M059J (cell line): ENCODE measurements around the gene ADIPOR2. TPM values are rescaled to one million over a fixed set of nuclear protein-coding genes. Genes with fewer than 3 reads are reported as not detected.
"Not testable (repeated sequence)": the region's sequence is repeated elsewhere in the genome, so short reads cannot be mapped to it uniquely, and the experiment has no call there.

ENCODE experiments used
- DNase-seq: peaks from one replicate; pipeline ENCODE4 v3.0.0-alpha.2; 2012; ENCODE audit warnings: low read depth
- total RNA-seq: library from RNA; depleted of rRNA; stranded (reverse); fragments of >200 nt; shearing (Covaris generic); gene quantifications from 2 replicates; pipeline ENCODE4 v1.2.3, GENCODE V29; 2014

The ADIPOR2 gene
- total RNA-seq, 1 experiment from 2014 or later: 42.0 TPM

- no peak for DNase-seq
These were observed 27.3 kb upstream of the ADIPOR2 start for GRCh38 chr12:1663440-1664132.

GRCh38 chr12:1665366-1665765 is 25.5 kb upstream of the ADIPOR2 start:
- no peak for DNase-seq

GRCh38 chr12:1666215-1666614 is 24.7 kb upstream of the ADIPOR2 start:
- DNase-seq: no peak

- DNase-seq: no peak
These were observed 24.1 kb upstream of the ADIPOR2 start for GRCh38 chr12:1666685-1667162.

GRCh38 chr12:1668833-1669543 is 21.9 kb upstream of the ADIPOR2 start:
- DNase-seq: no peak

- DNase-seq: no peak
These were observed 20.3 kb upstream of the ADIPOR2 start for GRCh38 chr12:1670358-1671268.

- no peak for DNase-seq
These were observed 14.8 kb upstream of the ADIPOR2 start for GRCh38 chr12:1676043-1676442.

- DNase-seq: peak; percentile 18
These were observed 9.9 kb upstream of the ADIPOR2 start for GRCh38 chr12:1680804-1681492.

GRCh38 chr12:1681493-1681807 is 9.4 kb upstream of the ADIPOR2 start:
- DNase-seq: no peak

- peak; percentile 50 for DNase-seq
These were observed 2.7 kb upstream of the ADIPOR2 start for GRCh38 chr12:1688086-1688710.

GRCh38 chr12:1691123-1692007 is 495 bp downstream of the ADIPOR2 start:
- DNase-seq: peak; percentile 43

- DNase-seq: no peak
These were observed 1.4 kb downstream of the ADIPOR2 start for GRCh38 chr12:1692226-1692625.

GRCh38 chr12:1692895-1693610 is 2.2 kb downstream of the ADIPOR2 start:
- no peak for DNase-seq

- not testable (repeated sequence) for DNase-seq
These were observed 4.2 kb downstream of the ADIPOR2 start for GRCh38 chr12:1695097-1695496.

GRCh38 chr12:1695886-1696670 is 5.2 kb downstream of the ADIPOR2 start:
- peak; percentile 23 for DNase-seq

GRCh38 chr12:1696800-1697199 is 5.9 kb downstream of the ADIPOR2 start:
- DNase-seq: peak; percentile 38

- no peak for DNase-seq
These were observed 6.4 kb downstream of the ADIPOR2 start for GRCh38 chr12:1697271-1697670.

GRCh38 chr12:1698720-1699119 is 7.8 kb downstream of the ADIPOR2 start:
- no peak for DNase-seq

- DNase-seq: no peak
These were observed 11.8 kb downstream of the ADIPOR2 start for GRCh38 chr12:1702713-1703112.
